GM10266 (cell line): Measurements from ENCODE around the gene SCFD2.

Experiments used
- DNase-seq: peaks from one replicate; pipeline ENCODE4 v3.0.0; 2012; ENCODE audit errors: extremely low spot score
- TF ChIP-seq, protein P1 (sequence below): IDR thresholded peaks from 2 replicates; pipeline ENCODE4 v1.5.1; 2012; ENCODE audit warnings: mild to moderate bottlenecking, low read depth; ENCODE audit not compliant: control insufficient read depth, insufficient read depth; ENCODE audit errors: missing control alignments

Gene SCFD2

DNA sequence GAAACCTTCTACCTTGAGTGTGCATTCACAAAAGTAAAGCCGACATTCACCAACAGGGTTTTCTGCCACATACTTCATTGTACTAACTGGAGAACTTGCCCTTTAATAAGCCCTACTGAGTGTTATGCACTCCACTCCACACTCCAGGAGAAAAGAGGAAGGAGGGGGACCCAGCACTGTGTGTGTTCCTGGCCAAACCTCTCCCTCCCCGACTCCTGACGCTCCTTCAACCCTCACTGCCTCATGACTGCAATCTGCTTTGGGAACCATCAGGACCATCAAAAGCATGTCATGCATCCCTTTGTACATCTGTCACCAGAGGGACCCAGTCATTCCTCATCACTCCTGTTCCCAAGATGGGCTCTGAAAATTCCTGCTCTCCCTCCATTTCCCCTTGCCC lies 360.1 kb downstream of the SCFD2 start:
- TF ChIP-seq, protein P1, sequence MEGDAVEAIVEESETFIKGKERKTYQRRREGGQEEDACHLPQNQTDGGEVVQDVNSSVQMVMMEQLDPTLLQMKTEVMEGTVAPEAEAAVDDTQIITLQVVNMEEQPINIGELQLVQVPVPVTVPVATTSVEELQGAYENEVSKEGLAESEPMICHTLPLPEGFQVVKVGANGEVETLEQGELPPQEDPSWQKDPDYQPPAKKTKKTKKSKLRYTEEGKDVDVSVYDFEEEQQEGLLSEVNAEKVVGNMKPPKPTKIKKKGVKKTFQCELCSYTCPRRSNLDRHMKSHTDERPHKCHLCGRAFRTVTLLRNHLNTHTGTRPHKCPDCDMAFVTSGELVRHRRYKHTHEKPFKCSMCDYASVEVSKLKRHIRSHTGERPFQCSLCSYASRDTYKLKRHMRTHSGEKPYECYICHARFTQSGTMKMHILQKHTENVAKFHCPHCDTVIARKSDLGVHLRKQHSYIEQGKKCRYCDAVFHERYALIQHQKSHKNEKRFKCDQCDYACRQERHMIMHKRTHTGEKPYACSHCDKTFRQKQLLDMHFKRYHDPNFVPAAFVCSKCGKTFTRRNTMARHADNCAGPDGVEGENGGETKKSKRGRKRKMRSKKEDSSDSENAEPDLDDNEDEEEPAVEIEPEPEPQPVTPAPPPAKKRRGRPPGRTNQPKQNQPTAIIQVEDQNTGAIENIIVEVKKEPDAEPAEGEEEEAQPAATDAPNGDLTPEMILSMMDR: no peak
- DNase-seq: no peak

DNA sequence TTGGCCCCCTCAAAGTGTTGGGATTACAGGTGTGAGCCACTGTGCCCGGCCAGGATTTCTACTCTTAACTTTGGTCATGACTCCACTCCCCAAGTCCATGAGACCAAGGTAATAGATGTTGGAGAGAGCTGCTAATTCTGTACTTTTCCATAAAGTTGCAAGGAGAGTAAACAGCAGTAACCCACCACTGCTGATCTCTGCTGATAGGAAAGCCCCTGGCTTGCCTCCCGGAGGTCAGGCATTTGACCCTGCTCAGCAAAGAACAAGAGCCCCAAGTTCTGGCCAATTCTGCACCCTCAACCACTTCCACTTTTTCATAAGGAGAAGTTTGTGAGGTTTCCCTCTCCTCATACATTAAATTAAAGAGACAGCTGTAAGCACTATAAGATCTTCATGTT lies 360.7 kb downstream of the SCFD2 start:
- no peak for DNase-seq
- TF ChIP-seq, protein P1: no peak

DNA sequence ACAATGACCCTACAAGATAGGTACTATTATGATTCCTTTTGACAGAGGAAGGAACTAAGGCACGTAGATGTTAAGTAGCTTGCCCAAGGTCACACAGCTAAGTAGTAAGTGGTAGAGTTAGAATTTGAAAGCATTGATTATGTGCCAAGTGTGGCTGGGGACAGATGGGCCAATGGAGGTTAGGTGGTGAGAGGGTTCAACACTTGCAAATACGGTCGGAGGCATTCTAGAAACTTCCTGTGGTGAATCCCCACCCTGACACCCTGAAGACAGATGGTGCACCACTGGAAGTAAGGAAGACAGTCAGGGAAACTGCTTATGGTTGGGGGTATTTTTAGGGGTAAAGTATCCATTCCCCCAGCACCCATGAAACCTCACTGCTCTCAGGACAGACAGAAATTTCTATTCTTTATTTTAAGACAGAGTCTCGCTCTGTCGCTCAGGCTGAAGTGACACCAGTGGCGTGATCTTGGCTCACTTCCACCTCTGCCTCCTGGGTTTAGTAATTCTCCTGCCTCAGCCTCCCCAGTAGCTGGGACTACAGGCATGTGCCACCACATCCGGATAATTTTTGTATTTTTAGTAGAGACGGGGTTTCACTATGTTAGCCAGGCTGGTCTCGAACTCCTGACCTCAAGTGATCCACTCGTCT lies 361.2 kb downstream of the SCFD2 start:
- no peak for DNase-seq
- TF ChIP-seq, protein P1: no peak

DNA sequence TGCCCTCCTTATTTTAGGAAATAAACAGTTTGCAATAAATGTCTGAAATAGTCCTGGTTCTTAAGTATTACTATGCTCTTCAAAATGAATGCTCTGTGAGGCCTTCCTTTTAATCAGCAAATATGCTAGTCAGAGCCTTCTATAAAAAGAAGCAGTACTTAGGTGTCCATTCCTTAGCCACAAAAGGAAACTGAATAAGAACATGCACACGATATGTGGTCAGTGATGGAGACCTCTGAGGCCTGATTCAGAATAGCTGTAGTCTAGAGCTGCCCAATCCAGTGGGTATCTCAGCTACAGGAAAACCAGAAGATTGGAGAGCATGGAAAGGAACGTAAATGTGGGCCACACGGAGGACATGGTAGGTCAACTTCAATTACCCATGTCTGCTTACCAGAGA lies 361.9 kb downstream of the SCFD2 start:
- no peak for DNase-seq
- TF ChIP-seq, protein P1: no peak

DNA sequence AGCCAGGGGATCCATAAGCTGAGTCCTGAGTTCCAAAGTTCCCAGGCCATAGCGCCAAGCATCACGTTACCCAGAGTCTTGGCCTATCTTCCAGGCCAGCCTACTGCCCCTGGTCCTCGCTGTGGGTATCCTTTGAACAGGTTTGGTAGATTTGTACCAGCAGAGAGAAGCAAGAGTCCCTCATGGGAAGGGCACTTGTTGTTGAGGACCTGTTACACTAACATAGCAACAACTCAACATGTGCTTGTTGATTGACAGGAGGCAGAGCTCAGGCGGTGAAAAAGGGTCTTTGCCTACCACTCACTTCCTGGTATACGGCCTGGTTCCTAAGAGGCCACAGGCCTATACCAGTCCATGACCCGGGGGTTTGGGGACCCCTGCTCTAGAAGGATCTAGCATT lies 365.3 kb downstream of the SCFD2 start:
- TF ChIP-seq, protein P1: no peak
- no peak for DNase-seq

DNA sequence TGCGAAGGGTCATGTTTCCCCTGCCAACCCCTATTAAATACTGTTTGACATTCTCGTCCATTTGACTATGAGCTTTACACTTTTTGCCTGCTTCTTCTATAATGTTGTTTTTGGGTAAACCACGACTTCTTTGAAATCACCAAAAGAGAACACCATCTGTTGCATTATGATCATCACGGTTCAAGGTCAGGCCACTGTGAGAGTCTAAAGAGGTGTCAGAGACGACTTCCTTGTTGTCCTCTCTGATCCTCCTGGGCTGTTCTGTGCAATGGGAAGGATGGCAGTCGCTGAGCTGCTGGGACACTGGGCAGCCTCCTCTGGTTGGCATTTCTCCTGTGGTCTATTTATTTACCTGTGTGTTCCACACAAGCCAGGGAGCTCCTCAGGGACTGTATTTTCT lies 366.2 kb downstream of the SCFD2 start:
- TF ChIP-seq, protein P1: no peak
- no peak for DNase-seq

DNA sequence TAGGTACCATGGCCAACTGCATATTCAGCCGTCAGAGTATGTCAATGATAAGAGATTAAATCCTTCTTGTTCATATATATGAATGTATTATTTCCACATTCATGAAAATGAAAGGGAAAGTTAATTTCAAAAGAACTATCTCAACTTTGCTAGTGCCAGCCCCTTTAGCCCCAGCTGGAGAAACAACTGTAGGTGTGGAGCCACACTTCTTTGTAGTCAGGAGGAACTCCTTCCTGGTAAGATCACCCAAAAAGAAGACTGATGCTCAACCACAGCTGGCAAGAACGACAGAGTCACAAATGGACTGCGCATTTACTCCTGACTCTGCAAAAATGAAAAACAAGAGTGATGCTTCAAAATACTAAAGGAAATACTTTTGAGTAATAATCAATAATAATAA lies 367.4 kb downstream of the SCFD2 start:
- no peak for DNase-seq
- TF ChIP-seq, protein P1: no peak

DNA sequence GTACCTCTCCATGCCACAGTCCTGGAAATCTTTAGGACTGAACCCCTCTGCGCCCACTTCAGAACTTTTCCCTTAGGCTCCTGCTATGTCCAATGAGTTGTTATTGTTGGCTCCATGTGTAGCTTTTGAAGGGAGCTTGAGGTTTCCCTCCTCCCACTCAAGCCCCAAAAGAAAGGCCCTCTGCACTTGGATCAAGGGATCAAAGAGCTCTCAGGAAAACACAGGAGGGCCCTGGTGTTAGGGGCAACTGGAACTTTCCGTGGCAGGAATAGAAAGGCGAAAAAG lies 368.8 kb downstream of the SCFD2 start:
- no peak for DNase-seq
- TF ChIP-seq, protein P1: no peak
